IMR-90 (cell line): ENCODE results near the gene LSM14A. TPM values are rescaled to one million over a fixed set of nuclear protein-coding genes. Genes with fewer than 3 reads are reported as not detected.
A peak's percentile ranks its signal among the peaks of the same experiment; 100 is the strongest.

Source experiments
- ATAC-seq: fragments of 200-7000 bp; cut with Tn5 transposase; 2 replicates; pipeline ENCODE4 v1.9.1; 2020; ENCODE audit warnings: low read depth, mild to moderate bottlenecking, moderate library complexity
- BruUV-seq: library from RNA; stranded (reverse); fragments of 400-500 nt; replicated peaks from 2 replicates; lab custom pipeline; 2021; lab: Mats Ljungman, UMichigan
- CTCF ChIA-PET: fragments of 300-600 bp; formaldehyde crosslinking; extraction: SDS; loops from one replicate; lab custom pipeline; 2021; ENCODE audit warnings: antibody characterized with exemption; lab: Yijun Ruan, JAX
- POLR2A ChIA-PET: fragments of 300-600 bp; sonication (Branson Sonifier 250); formaldehyde crosslinking; loops from one replicate; lab custom pipeline; 2022; ENCODE audit warnings: antibody characterized with exemption; ENCODE audit not compliant: unreplicated experiment; lab: Charles Lee
- DNase-seq: peaks from one replicate; pipeline ENCODE4 v3.0.0; 2013
- H2AFZ ChIP-seq: replicated peaks from 2 replicates; pipeline ENCODE3; 2013; ENCODE audit warnings: low read length, mild to moderate bottlenecking; ENCODE audit not compliant: poor library complexity
- H2AK5ac ChIP-seq: 2 replicates; pipeline ENCODE4 v1.6.1; 2013; ENCODE audit warnings: low read depth, low read length, inconsistent platforms
- H2AK9ac ChIP-seq: replicated peaks from 2 replicates; pipeline ENCODE3; 2013; ENCODE audit warnings: mild to moderate bottlenecking, low read depth, low read length, moderate library complexity; ENCODE audit not compliant: poor library complexity
- H2BK120ac ChIP-seq: 2 replicates; pipeline ENCODE4 v1.6.1; 2013; ENCODE audit warnings: low read depth, low read length, inconsistent platforms
- H2BK15ac ChIP-seq: 3 replicates; pipeline ENCODE4 v1.6.1; 2013; ENCODE audit warnings: low read depth, low read length, inconsistent platforms
- H2BK20ac ChIP-seq: 2 replicates; pipeline ENCODE4 v1.6.1; 2013; ENCODE audit warnings: low read depth, mild to moderate bottlenecking, inconsistent platforms, low read length, moderate library complexity
- H2BK5ac ChIP-seq: 2 replicates; pipeline ENCODE4 v1.6.1; 2013; ENCODE audit warnings: mild to moderate bottlenecking, low read depth, low read length, inconsistent platforms; ENCODE audit not compliant: poor library complexity, severe bottlenecking
- H3K14ac ChIP-seq: replicated peaks from 2 replicates; pipeline ENCODE4 v1.6.1; 2013; ENCODE audit warnings: low read depth, low read length, inconsistent platforms
- H3K18ac ChIP-seq: 2 replicates; pipeline ENCODE4 v1.6.1; 2013; ENCODE audit warnings: low read depth, low read length, control low read depth
- H3K23ac ChIP-seq: 2 replicates; pipeline ENCODE4 v1.6.1; 2013; ENCODE audit warnings: low read depth, low read length, inconsistent platforms
- H3K27ac ChIP-seq: 2 replicates; pipeline ENCODE4 v1.5.1; 2013; ENCODE audit warnings: mild to moderate bottlenecking, control low read depth, low read length; ENCODE audit not compliant: insufficient read depth
- H3K27me3 ChIP-seq: 2 replicates; pipeline ENCODE4 v1.6.1; 2013; ENCODE audit warnings: low read length; ENCODE audit not compliant: control insufficient read depth, insufficient read depth
- H3K36me3 ChIP-seq: 2 replicates; pipeline ENCODE4 v1.6.1; 2013; ENCODE audit warnings: low read length, mixed read lengths; ENCODE audit not compliant: control insufficient read depth, insufficient read depth
- H3K4ac ChIP-seq: 2 replicates; pipeline ENCODE4 v1.6.1; 2013; ENCODE audit warnings: low read depth, low read length, inconsistent platforms
- H3K4me1 ChIP-seq: 2 replicates; pipeline ENCODE4 v1.6.1; 2013; ENCODE audit warnings: low read length, mixed read lengths; ENCODE audit not compliant: control insufficient read depth, insufficient read depth
- H3K4me2 ChIP-seq: 2 replicates; pipeline ENCODE4 v1.6.1; 2013; ENCODE audit warnings: low read depth, mild to moderate bottlenecking, control low read depth, low read length, moderate library complexity
- H3K4me3 ChIP-seq: 2 replicates; pipeline ENCODE4 v1.5.1; 2013; ENCODE audit warnings: low read depth, mild to moderate bottlenecking, control low read depth, low read length, moderate library complexity; ENCODE audit not compliant: insufficient read depth
- H3K56ac ChIP-seq: 2 replicates; pipeline ENCODE4 v1.6.1; 2013; ENCODE audit warnings: low read length, inconsistent platforms; ENCODE audit not compliant: insufficient read depth; ENCODE audit errors: extremely low read depth
- H3K79me1 ChIP-seq, 2 experiments: 2 replicates each; pipeline ENCODE4 v1.6.1; 2013; ENCODE audit warnings: low read length in 2 of 2, inconsistent platforms in 1 of 2, low read depth in 1 of 2
- H3K9ac ChIP-seq: 2 replicates; pipeline ENCODE4 v1.6.1; 2013; ENCODE audit warnings: low read depth, low read length, control low read depth
- H3K9me1 ChIP-seq: 2 replicates; pipeline ENCODE4 v1.6.1; 2013; ENCODE audit warnings: low read length, inconsistent platforms; ENCODE audit not compliant: insufficient read depth
- H3K9me3 ChIP-seq: 2 replicates; pipeline ENCODE4 v1.6.1; 2013; ENCODE audit warnings: low read length; ENCODE audit not compliant: control insufficient read depth, insufficient read depth
- H4K20me1 ChIP-seq: 2 replicates; pipeline ENCODE4 v1.6.1; 2013; ENCODE audit warnings: low read length, inconsistent platforms; ENCODE audit not compliant: insufficient read depth
- H4K5ac ChIP-seq: 2 replicates; pipeline ENCODE4 v1.6.1; 2013; ENCODE audit warnings: mild to moderate bottlenecking, low read depth, low read length, control low read depth
- H4K8ac ChIP-seq, 2 experiments: 2 replicates each; pipeline ENCODE4 v1.6.1; 2013; ENCODE audit warnings: low read depth in 2 of 2, low read length in 2 of 2, control low read depth in 1 of 2, inconsistent platforms in 1 of 2
- H4K91ac ChIP-seq: 2 replicates; pipeline ENCODE4 v1.6.1; 2013; ENCODE audit warnings: low read depth, low read length, inconsistent platforms; ENCODE audit not compliant: insufficient read depth
- BHLHE40 ChIP-seq: fragments of 150-350 bp; IDR thresholded peaks from 2 replicates; pipeline ENCODE4 v1.6.1; 2016; ENCODE audit warnings: mild to moderate bottlenecking, low read depth, low read length
- CEBPB ChIP-seq: IDR thresholded peaks from 2 replicates; pipeline ENCODE4 v1.6.1; 2012; ENCODE audit warnings: low read depth, low read length, improper control_type of control experiment
- CHD1 ChIP-seq: IDR thresholded peaks from 2 replicates; pipeline ENCODE4 v1.6.1; 2012; ENCODE audit warnings: low read depth, low read length, improper control_type of control experiment
- FOS ChIP-seq: fragments of 150-350 bp; IDR thresholded peaks from 2 replicates; pipeline ENCODE4 v1.6.1; 2016; ENCODE audit warnings: low read depth, low read length
- MAFK ChIP-seq: IDR thresholded peaks from 2 replicates; pipeline ENCODE4 v1.6.1; 2012; ENCODE audit warnings: low read depth, low read length, improper control_type of control experiment
- MAZ ChIP-seq: IDR thresholded peaks from 2 replicates; pipeline ENCODE4 v1.6.1; 2012; ENCODE audit warnings: low read depth, mild to moderate bottlenecking, low read length, improper control_type of control experiment, moderate library complexity, borderline replicate concordance
- MXI1 ChIP-seq: IDR thresholded peaks from 2 replicates; pipeline ENCODE4 v1.6.1; 2012; ENCODE audit warnings: low read depth, mild to moderate bottlenecking, low read length, moderate library complexity, borderline replicate concordance
- POLR2A ChIP-seq: IDR thresholded peaks from 2 replicates; pipeline ENCODE4 v1.6.1; 2012; ENCODE audit warnings: mild to moderate bottlenecking, low read depth, low read length
- RAD21 ChIP-seq: IDR thresholded peaks from 2 replicates; pipeline ENCODE4 v1.6.1; 2012; ENCODE audit warnings: low read length, improper control_type of control experiment
- RCOR1 ChIP-seq: IDR thresholded peaks from 2 replicates; pipeline ENCODE4 v1.6.1; 2012; ENCODE audit warnings: mild to moderate bottlenecking, low read length, improper control_type of control experiment; ENCODE audit not compliant: insufficient replicate concordance
- RFX5 ChIP-seq: IDR thresholded peaks from 2 replicates; pipeline ENCODE4 v1.8.0; 2012; ENCODE audit warnings: low read depth, mild to moderate bottlenecking, low read length, moderate library complexity
- SMC3 ChIP-seq: fragments of 150-350 bp; IDR thresholded peaks from 2 replicates; pipeline ENCODE4 v1.6.1; 2016; ENCODE audit warnings: low read depth, mild to moderate bottlenecking, antibody characterized with exemption, low read length, moderate library complexity
- WGBS, 2 experiments: methylation state at CpG; one replicate each; pipeline versions ENCODE4 v1.1.5 to v1.1.7; 2013; ENCODE audit warnings: missing lambda C conversion rate in 2 of 2; ENCODE audit not compliant: insufficient read length in 1 of 2; ENCODE audit errors: extremely low coverage in 2 of 2; 5-methylcytosine and 5-hydroxymethylcytosine counted together
- dilution Hi-C: fragments of 300-500 bp; cut with HindIII; formaldehyde crosslinking; loops from one replicate; pipeline ENCODE4 v1.14.3; 2018; ENCODE audit warnings: low sequenced_read_pairs; ENCODE audit not compliant: unreplicated experiment
- in situ Hi-C: fragments of 300-500 bp; cut with MboI; formaldehyde crosslinking; loops from 3 replicates; pipeline ENCODE4 v1.14.3; 2019; ENCODE audit warnings: low sequenced_read_pairs, inconsistent platforms, mixed read lengths
- intact Hi-C: fragments of 100-400 bp; cut with micrococcal nuclease; formaldehyde crosslinking; loops from 2 replicates; pipeline ENCODE4 v1.10.0; 2022
- polyA plus RNA-seq, 3 experiments: library from polyadenylated mRNA; depleted of rRNA; stranded (reverse); fragments of >200 nt; gene quantifications; 2 replicates each; pipeline ENCODE4 v1.2.3, GENCODE V29; 2012; ENCODE audit warnings: low replicate concordance in 1 of 3
- total RNA-seq: library from RNA; depleted of rRNA; stranded (reverse); fragments of >200 nt; gene quantifications from 2 replicates; pipeline ENCODE4 v1.2.3, GENCODE V29; 2012
- TF ChIP-seq, protein P1 (sequence below): fragments of 150-350 bp; IDR thresholded peaks from 2 replicates; pipeline ENCODE4 v1.6.1; 2016; ENCODE audit warnings: low read depth, mild to moderate bottlenecking, low read length, moderate library complexity, borderline replicate concordance
- TF ChIP-seq, protein P2 (sequence below): conservative IDR thresholded peaks from 2 replicates; pipeline ENCODE4 v1.5.1; 2012; ENCODE audit warnings: mild to moderate bottlenecking, low read depth, low read length, improper control_type of control experiment

LSM14A gene
- total and polyA plus RNA-seq, 2 of the 4 experiments (the other 2 are of a cell fraction): 44.3 to 54.8 TPM

DNA sequence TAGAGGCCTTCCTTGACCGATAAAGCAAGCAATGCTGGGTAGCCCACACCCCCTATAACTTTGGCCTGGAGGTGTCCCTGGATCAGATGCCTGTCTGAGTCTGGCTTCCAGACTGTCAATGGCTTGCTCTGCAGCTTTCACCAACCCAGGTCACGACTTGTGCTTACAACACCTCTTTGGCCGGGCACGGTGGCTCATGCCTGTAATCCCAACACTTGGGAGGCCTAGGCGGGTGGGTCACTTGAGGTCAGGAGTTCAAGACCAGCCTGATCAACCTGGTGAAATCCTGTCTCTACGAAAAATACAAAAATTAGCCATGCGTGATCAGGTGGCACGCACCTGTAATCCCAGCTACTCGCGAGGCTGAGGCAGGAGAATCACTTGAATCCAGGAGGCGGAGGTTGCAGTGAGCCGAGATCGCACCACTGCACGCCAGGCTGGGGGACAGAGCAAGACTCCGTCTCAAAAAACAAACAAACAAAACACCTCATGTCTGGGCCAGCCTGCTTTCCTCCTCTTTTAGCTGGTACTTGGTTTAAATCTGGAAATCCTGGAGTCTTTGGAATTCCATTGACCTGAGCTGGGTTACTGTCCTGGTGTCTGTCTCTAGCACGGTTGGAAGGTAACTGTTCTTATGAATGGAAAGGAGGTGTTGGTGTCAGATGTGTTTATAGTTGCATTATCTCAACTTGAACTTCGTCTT lies 71.7 kb downstream of the LSM14A start:
- no peak overlapping the region for H4K5ac ChIP-seq
- H2BK15ac ChIP-seq: peak overlapping the region; percentile 70; the same call in 1 of the 3 replicates
- H3K4me1 ChIP-seq: peaks cover 2% of the 10 kb centered on the region; the same call in 1 of the 2 replicates
- H3K79me1 ChIP-seq: peaks cover 0 to 11% of the 10 kb centered on the region in 2 experiments; a peak in 1 of 4 replicates
- H2BK120ac ChIP-seq: peak overlapping the region; percentile 34; the same call in 1 of the 2 replicates
- H3K9me3 ChIP-seq: no peaks in the 10 kb centered on the region
- peak overlapping the region; percentile 20; the same call in 1 of the 2 replicates for H2BK20ac ChIP-seq
- H3K27ac ChIP-seq: no peak overlapping the region
- H3K56ac ChIP-seq: no peak overlapping the region
- WGBS, 2 experiments: 94% methylated on average over 6 of the region's 17 CpGs; no CpG with 5 or more reads in 1 of the 2 experiments
- H3K23ac ChIP-seq: 0 out of 2 replicates have a peak overlapping the region, but pooled peaks have one; percentile 56
- peak overlapping the region; percentile 83 for H3K14ac ChIP-seq
- peak overlapping the region; percentile 76 for H2AK9ac ChIP-seq
- no peak overlapping the region for H3K18ac ChIP-seq
- no peak overlapping the region for H3K4me2 ChIP-seq
- H3K9me1 ChIP-seq: peaks cover 18% of the 10 kb centered on the region
- no peak overlapping the region for H3K9ac ChIP-seq
- H4K20me1 ChIP-seq: no peaks in the 10 kb centered on the region
- no peak overlapping the region for H3K4me3 ChIP-seq
- ChIA-PET POLR2A (no interaction called here), CTCF (interaction anchor here (0.5 to 0.8 kb wide), 3 partner anchors 26 to 1392 kb away, joined by 3 read pairs; no protein-coding TSS in a partner anchor)
- peak overlapping the region; percentile 51 for H3K4ac ChIP-seq
- H4K8ac ChIP-seq: no peak overlapping the region
- dilution Hi-C loops: no loop called here
- peak overlapping the region; percentile 70; the same call in 1 of the 2 replicates for H2AK5ac ChIP-seq
- H4K91ac ChIP-seq: no peak overlapping the region
- no TSS peak for BruUV-seq
- no peaks in the 10 kb centered on the region for H3K27me3 ChIP-seq
- in situ Hi-C loops: no loop called here
- peak overlapping the region; percentile 1 for H2AFZ ChIP-seq
- no peak for DNase-seq
- ATAC-seq: peak; percentile 28; the same call in 1 of the 2 replicates
- no peaks in the 10 kb centered on the region for H3K36me3 ChIP-seq
- intact Hi-C loops: no loop called here
- H2BK5ac ChIP-seq: no peak overlapping the region
- TF ChIP-seq MAFK: no peak
- TF ChIP-seq POLR2A: no peak
- no peak for TF ChIP-seq MXI1
- TF ChIP-seq, protein P1, sequence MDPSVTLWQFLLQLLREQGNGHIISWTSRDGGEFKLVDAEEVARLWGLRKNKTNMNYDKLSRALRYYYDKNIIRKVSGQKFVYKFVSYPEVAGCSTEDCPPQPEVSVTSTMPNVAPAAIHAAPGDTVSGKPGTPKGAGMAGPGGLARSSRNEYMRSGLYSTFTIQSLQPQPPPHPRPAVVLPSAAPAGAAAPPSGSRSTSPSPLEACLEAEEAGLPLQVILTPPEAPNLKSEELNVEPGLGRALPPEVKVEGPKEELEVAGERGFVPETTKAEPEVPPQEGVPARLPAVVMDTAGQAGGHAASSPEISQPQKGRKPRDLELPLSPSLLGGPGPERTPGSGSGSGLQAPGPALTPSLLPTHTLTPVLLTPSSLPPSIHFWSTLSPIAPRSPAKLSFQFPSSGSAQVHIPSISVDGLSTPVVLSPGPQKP: no peak
- TF ChIP-seq BHLHE40: no peak
- TF ChIP-seq, protein P2, sequence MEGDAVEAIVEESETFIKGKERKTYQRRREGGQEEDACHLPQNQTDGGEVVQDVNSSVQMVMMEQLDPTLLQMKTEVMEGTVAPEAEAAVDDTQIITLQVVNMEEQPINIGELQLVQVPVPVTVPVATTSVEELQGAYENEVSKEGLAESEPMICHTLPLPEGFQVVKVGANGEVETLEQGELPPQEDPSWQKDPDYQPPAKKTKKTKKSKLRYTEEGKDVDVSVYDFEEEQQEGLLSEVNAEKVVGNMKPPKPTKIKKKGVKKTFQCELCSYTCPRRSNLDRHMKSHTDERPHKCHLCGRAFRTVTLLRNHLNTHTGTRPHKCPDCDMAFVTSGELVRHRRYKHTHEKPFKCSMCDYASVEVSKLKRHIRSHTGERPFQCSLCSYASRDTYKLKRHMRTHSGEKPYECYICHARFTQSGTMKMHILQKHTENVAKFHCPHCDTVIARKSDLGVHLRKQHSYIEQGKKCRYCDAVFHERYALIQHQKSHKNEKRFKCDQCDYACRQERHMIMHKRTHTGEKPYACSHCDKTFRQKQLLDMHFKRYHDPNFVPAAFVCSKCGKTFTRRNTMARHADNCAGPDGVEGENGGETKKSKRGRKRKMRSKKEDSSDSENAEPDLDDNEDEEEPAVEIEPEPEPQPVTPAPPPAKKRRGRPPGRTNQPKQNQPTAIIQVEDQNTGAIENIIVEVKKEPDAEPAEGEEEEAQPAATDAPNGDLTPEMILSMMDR: no peak
- TF ChIP-seq MAZ: no peak
- no peak for TF ChIP-seq CHD1
- no peak for TF ChIP-seq CEBPB
- no peak for TF ChIP-seq RAD21
- TF ChIP-seq FOS: no peak
- no peak for TF ChIP-seq RCOR1
- TF ChIP-seq RFX5: no peak
- no peak for TF ChIP-seq SMC3
